WTC11 (cell line): Measurements from ENCODE around the gene KPNA4. TPM values are rescaled to one million over a fixed set of nuclear protein-coding genes. Genes with fewer than 3 reads are reported as not detected.

ENCODE experiments used
- ATAC-seq: fragments of 200-7000 bp; cut with Tn5 transposase; 2 replicates; pipeline ENCODE4 v1.10.0; 2021; ENCODE audit warnings: mild to moderate bottlenecking, moderate library complexity
- CTCF ChIA-PET: fragments of 300-600 bp; sonication (Branson Sonifier 250); formaldehyde crosslinking; loops from one replicate; lab custom pipeline; 2021; ENCODE audit warnings: antibody characterized with exemption; lab: Charles Lee
- POLR2A ChIA-PET: fragments of 350-600 bp; sonication (Branson Sonifier 250); formaldehyde crosslinking; loops from one replicate; lab custom pipeline; 2021; ENCODE audit warnings: antibody characterized with exemption; lab: Charles Lee
- DNase-seq: peaks from one replicate; pipeline ENCODE4 v3.0.0; 2021; ENCODE audit warnings: low spot score
- H3K27ac Mint-ChIP-seq: 2 replicates; pipeline ENCODE4 v1.8.0; 2021; ENCODE audit warnings: mixed read lengths
- H3K27me3 Mint-ChIP-seq: 2 replicates; pipeline ENCODE4 v1.8.0; 2021; ENCODE audit warnings: low read depth, mild to moderate bottlenecking, moderate library complexity, mixed read lengths
- H3K36me3 Mint-ChIP-seq: 2 replicates; pipeline ENCODE4 v1.8.0; 2021; ENCODE audit warnings: mixed read lengths
- H3K4me1 Mint-ChIP-seq: 2 replicates; pipeline ENCODE4 v1.8.0; 2022; ENCODE audit warnings: mixed read lengths
- H3K4me3 Mint-ChIP-seq: 2 replicates; pipeline ENCODE4 v1.8.0; 2021; ENCODE audit warnings: mild to moderate bottlenecking, moderate library complexity, mixed read lengths
- H3K9me3 Mint-ChIP-seq: 2 replicates; pipeline ENCODE4 v1.8.0; 2021; ENCODE audit warnings: mixed read lengths
- ATF1 ChIP-seq: sonication (generic); formaldehyde crosslinking; IDR thresholded peaks from 2 replicates; pipeline ENCODE4 v1.8.1; 2023; ENCODE audit warnings: mild to moderate bottlenecking, moderate library complexity, missing genetic modification reagents
- EMX1 ChIP-seq: fragments of 250-450 bp; sonication (Bioruptor Pico); IDR thresholded peaks from 2 replicates; pipeline ENCODE4 v1.8.0; 2021; ENCODE audit warnings: mild to moderate bottlenecking
- FOXK1 ChIP-seq: sonication (generic); formaldehyde crosslinking; IDR thresholded peaks from 2 replicates; pipeline ENCODE4 v1.8.0; 2022; ENCODE audit warnings: mild to moderate bottlenecking, moderate library complexity, missing genetic modification reagents
- GABPB1 ChIP-seq: sonication (generic); formaldehyde crosslinking; IDR thresholded peaks from 2 replicates; pipeline ENCODE4 v1.8.1; 2023; ENCODE audit warnings: mild to moderate bottlenecking, missing genetic modification reagents
- GRHL2 ChIP-seq: fragments of 250-450 bp; sonication (Bioruptor Pico); IDR thresholded peaks from 2 replicates; pipeline ENCODE4 v1.8.0; 2022; ENCODE audit warnings: mild to moderate bottlenecking, moderate library complexity; ENCODE audit not compliant: insufficient replicate concordance, severe bottlenecking
- HMGA2 ChIP-seq: fragments of 250-450 bp; sonication (Bioruptor Pico); IDR thresholded peaks from 2 replicates; pipeline ENCODE4 v1.4.0; 2021; ENCODE audit warnings: mild to moderate bottlenecking, moderate library complexity
- JUN ChIP-seq: sonication (generic); formaldehyde crosslinking; IDR thresholded peaks from 2 replicates; pipeline ENCODE4 v1.8.0; 2023; ENCODE audit warnings: mild to moderate bottlenecking, missing genetic modification reagents
- MXD4 ChIP-seq: fragments of 250-450 bp; sonication (Bioruptor Pico); IDR thresholded peaks from 2 replicates; pipeline ENCODE4 v1.8.0; 2021; ENCODE audit warnings: mild to moderate bottlenecking, moderate library complexity, borderline replicate concordance
- OVOL2 ChIP-seq: fragments of 250-450 bp; sonication (Bioruptor Pico); IDR thresholded peaks from 2 replicates; pipeline ENCODE4 v1.9.0; 2021; ENCODE audit warnings: mild to moderate bottlenecking, borderline replicate concordance
- RELA ChIP-seq: sonication (generic); formaldehyde crosslinking; IDR thresholded peaks from 2 replicates; pipeline ENCODE4 v1.8.1; 2022; ENCODE audit warnings: missing genetic modification reagents, mild to moderate bottlenecking, borderline replicate concordance
- SMAD4 ChIP-seq: sonication (generic); formaldehyde crosslinking; IDR thresholded peaks from 2 replicates; pipeline ENCODE4 v1.8.0; 2022; ENCODE audit warnings: mild to moderate bottlenecking, missing genetic modification reagents
- SOX15 ChIP-seq: fragments of 250-450 bp; sonication (Bioruptor Pico); IDR thresholded peaks from 2 replicates; pipeline ENCODE4 v1.9.0; 2021; ENCODE audit warnings: mild to moderate bottlenecking
- ZNF232 ChIP-seq: sonication (generic); formaldehyde crosslinking; IDR thresholded peaks from 2 replicates; pipeline ENCODE4 v1.8.0; 2022; ENCODE audit warnings: mild to moderate bottlenecking, missing genetic modification reagents
- ZNF263 ChIP-seq: sonication (generic); formaldehyde crosslinking; IDR thresholded peaks from 2 replicates; pipeline ENCODE4 v1.8.1; 2022; ENCODE audit warnings: low read depth, mild to moderate bottlenecking, moderate library complexity, missing genetic modification reagents
- ZNF416 ChIP-seq: fragments of 250-450 bp; sonication (Bioruptor Pico); IDR thresholded peaks from 2 replicates; pipeline ENCODE4 v1.9.0; 2021; ENCODE audit warnings: mild to moderate bottlenecking, inconsistent platforms
- total RNA-seq: library from RNA; stranded (reverse); gene quantifications from 3 replicates; pipeline ENCODE4 v1.2.3, GENCODE V29; 2021
- TF ChIP-seq, protein P1 (sequence below): fragments of 250-450 bp; sonication (Bioruptor Pico); IDR thresholded peaks from 2 replicates; pipeline ENCODE4 v2.1.2; 2022; ENCODE audit warnings: mild to moderate bottlenecking, moderate library complexity
- TF ChIP-seq, protein P2 (sequence below): fragments of 250-450 bp; sonication (Bioruptor Pico); IDR thresholded peaks from 2 replicates; pipeline ENCODE4 v1.9.0; 2021; ENCODE audit warnings: mild to moderate bottlenecking, borderline replicate concordance
- TF ChIP-seq, protein P3 (sequence below): sonication (generic); formaldehyde crosslinking; IDR thresholded peaks from 2 replicates; pipeline ENCODE4 v1.8.1; 2022; ENCODE audit warnings: mild to moderate bottlenecking, moderate library complexity, missing genetic modification reagents
- TF ChIP-seq, protein P4 (sequence below): sonication (generic); formaldehyde crosslinking; IDR thresholded peaks from 2 replicates; pipeline ENCODE4 v1.8.0; 2023; ENCODE audit warnings: missing genetic modification reagents
- TF ChIP-seq, protein P5 (sequence below): sonication (generic); formaldehyde crosslinking; IDR thresholded peaks from 2 replicates; pipeline ENCODE4 v1.8.1; 2022; ENCODE audit warnings: low read depth, missing genetic modification reagents, borderline replicate concordance

KPNA4 gene
- total RNA-seq, 1 experiment from 2014 or later, result 52.2 TPM

DNA sequence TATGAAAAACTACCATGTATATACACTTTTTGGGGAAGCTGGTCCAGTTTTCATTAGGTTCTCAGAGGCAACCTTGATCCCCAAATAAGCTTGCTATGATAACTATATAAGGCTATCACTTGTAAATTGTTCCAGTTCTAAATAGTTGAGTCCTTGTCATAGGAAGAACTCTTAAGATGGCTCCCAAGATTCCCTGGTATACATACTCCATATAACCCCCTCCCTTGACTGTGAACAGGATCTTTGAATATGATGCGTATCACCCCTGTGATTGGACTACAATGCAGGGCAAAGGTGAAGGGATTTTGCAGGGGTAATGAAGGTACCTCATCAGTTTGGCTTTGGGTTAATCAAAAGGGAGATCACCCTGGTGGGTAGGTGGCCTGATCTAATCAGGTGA is 67.2 kb downstream of the KPNA4 start (continued):
- TF ChIP-seq ATF1 (CRISPR knock-in tag) (no peak), MXD4 (CRISPR knock-in tag) (no peak)
- TF ChIP-seq, all 79 proteins: peak for 0

DNA sequence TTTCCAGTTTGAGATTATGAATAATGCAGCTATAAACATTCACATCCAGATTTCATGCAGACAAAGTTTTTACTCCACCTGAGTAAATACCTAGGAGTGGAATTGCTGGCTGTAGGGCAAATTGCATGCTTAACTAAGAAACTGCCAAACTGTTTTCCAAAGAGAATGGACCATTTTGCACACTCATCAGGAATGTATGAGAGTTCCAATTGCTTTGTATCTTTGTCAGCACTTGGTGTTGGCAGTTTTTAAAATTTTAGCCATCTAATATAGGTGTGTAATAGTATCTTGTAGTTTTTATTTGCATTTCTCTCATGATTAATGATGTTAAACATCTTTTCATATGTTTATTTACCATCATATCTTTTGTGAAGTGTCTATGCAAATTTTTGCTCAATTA is 75.2 kb downstream of the KPNA4 start:
- ChIA-PET POLR2A (no interaction called here), CTCF (no interaction called here)
- no peak overlapping the region for H3K4me3 Mint-ChIP-seq
- ATAC-seq (no peak), DNase-seq (no peak)
- 0 out of 2 replicates have a peak, but pooled peaks cover under 1% of the 10 kb centered on the region for H3K4me1 Mint-ChIP-seq
- H3K27ac Mint-ChIP-seq, result no peak overlapping the region
- no peaks in the 10 kb centered on the region for H3K9me3 Mint-ChIP-seq
- TF ChIP-seq RELA (CRISPR knock-in tag) (no peak), SOX15 (CRISPR knock-in tag) (no peak), GABPB1 (CRISPR knock-in tag) (no peak), HMGA2 (CRISPR knock-in tag) (no peak), ZNF232 (no peak), EMX1 (CRISPR knock-in tag) (no peak), JUN (CRISPR knock-in tag) (no peak), ZNF416 (CRISPR knock-in tag) (no peak), ZNF263 (CRISPR knock-in tag) (no peak), FOXK1 (CRISPR knock-in tag) (no peak), SMAD4 (CRISPR knock-in tag) (no peak), OVOL2 (no peak), GRHL2 (no peak)
- TF ChIP-seq, protein P1, sequence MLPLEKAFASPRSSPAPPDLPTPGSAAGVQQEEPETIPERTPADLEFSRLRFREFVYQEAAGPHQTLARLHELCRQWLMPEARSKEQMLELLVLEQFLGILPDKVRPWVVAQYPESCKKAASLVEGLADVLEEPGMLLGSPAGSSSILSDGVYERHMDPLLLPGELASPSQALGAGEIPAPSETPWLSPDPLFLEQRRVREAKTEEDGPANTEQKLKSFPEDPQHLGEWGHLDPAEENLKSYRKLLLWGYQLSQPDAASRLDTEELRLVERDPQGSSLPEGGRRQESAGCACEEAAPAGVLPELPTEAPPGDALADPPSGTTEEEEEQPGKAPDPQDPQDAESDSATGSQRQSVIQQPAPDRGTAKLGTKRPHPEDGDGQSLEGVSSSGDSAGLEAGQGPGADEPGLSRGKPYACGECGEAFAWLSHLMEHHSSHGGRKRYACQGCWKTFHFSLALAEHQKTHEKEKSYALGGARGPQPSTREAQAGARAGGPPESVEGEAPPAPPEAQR (CRISPR knock-in tag), result no peak
- TF ChIP-seq, protein P2, sequence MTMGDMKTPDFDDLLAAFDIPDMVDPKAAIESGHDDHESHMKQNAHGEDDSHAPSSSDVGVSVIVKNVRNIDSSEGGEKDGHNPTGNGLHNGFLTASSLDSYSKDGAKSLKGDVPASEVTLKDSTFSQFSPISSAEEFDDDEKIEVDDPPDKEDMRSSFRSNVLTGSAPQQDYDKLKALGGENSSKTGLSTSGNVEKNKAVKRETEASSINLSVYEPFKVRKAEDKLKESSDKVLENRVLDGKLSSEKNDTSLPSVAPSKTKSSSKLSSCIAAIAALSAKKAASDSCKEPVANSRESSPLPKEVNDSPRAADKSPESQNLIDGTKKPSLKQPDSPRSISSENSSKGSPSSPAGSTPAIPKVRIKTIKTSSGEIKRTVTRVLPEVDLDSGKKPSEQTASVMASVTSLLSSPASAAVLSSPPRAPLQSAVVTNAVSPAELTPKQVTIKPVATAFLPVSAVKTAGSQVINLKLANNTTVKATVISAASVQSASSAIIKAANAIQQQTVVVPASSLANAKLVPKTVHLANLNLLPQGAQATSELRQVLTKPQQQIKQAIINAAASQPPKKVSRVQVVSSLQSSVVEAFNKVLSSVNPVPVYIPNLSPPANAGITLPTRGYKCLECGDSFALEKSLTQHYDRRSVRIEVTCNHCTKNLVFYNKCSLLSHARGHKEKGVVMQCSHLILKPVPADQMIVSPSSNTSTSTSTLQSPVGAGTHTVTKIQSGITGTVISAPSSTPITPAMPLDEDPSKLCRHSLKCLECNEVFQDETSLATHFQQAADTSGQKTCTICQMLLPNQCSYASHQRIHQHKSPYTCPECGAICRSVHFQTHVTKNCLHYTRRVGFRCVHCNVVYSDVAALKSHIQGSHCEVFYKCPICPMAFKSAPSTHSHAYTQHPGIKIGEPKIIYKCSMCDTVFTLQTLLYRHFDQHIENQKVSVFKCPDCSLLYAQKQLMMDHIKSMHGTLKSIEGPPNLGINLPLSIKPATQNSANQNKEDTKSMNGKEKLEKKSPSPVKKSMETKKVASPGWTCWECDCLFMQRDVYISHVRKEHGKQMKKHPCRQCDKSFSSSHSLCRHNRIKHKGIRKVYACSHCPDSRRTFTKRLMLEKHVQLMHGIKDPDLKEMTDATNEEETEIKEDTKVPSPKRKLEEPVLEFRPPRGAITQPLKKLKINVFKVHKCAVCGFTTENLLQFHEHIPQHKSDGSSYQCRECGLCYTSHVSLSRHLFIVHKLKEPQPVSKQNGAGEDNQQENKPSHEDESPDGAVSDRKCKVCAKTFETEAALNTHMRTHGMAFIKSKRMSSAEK, result no peak
- TF ChIP-seq, protein P3, sequence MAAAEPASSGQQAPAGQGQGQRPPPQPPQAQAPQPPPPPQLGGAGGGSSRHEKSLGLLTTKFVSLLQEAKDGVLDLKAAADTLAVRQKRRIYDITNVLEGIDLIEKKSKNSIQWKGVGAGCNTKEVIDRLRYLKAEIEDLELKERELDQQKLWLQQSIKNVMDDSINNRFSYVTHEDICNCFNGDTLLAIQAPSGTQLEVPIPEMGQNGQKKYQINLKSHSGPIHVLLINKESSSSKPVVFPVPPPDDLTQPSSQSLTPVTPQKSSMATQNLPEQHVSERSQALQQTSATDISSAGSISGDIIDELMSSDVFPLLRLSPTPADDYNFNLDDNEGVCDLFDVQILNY (CRISPR knock-in tag), result no peak
- TF ChIP-seq, protein P4, sequence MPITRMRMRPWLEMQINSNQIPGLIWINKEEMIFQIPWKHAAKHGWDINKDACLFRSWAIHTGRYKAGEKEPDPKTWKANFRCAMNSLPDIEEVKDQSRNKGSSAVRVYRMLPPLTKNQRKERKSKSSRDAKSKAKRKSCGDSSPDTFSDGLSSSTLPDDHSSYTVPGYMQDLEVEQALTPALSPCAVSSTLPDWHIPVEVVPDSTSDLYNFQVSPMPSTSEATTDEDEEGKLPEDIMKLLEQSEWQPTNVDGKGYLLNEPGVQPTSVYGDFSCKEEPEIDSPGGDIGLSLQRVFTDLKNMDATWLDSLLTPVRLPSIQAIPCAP (CRISPR knock-in tag), result no peak
- TF ChIP-seq, protein P5, sequence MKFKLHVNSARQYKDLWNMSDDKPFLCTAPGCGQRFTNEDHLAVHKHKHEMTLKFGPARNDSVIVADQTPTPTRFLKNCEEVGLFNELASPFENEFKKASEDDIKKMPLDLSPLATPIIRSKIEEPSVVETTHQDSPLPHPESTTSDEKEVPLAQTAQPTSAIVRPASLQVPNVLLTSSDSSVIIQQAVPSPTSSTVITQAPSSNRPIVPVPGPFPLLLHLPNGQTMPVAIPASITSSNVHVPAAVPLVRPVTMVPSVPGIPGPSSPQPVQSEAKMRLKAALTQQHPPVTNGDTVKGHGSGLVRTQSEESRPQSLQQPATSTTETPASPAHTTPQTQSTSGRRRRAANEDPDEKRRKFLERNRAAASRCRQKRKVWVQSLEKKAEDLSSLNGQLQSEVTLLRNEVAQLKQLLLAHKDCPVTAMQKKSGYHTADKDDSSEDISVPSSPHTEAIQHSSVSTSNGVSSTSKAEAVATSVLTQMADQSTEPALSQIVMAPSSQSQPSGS (CRISPR knock-in tag), result no peak
- no peaks in the 10 kb centered on the region for H3K36me3 Mint-ChIP-seq
- no peaks in the 10 kb centered on the region for H3K27me3 Mint-ChIP-seq
